Liver (tissue), 9 donors: ENCODE results near the gene PCDH9. TPM values are rescaled to one million over a fixed set of nuclear protein-coding genes. Genes with fewer than 3 reads are reported as not detected.

Experiments
- DNase-seq: peaks from one replicate; pipeline ENCODE4 v3.0.0-alpha.2; 2017; ENCODE audit warnings: low spot score
- H3K27ac ChIP-seq, 2 donors: one replicate each; pipeline ENCODE4 v1.7.0; 2013; ENCODE audit warnings: inconsistent platforms in 2 of 2, low read length in 2 of 2, control low read depth in 1 of 2, low read depth in 1 of 2, mild to moderate bottlenecking in 1 of 2
- H3K27me3 ChIP-seq, 4 donors: one replicate each; pipeline versions ENCODE4 v1.6.1 to v1.7.0; 2013; ENCODE audit warnings: low read length in 3 of 4, inconsistent platforms in 1 of 4, mild to moderate bottlenecking in 1 of 4, moderate library complexity in 1 of 4; ENCODE audit not compliant: control insufficient read depth in 4 of 4, insufficient read depth in 4 of 4
- H3K36me3 ChIP-seq, 4 donors: one replicate each; pipeline versions ENCODE4 v1.6.1 to v1.7.0; 2013; ENCODE audit warnings: low read length in 3 of 4, mild to moderate bottlenecking in 3 of 4, low read depth in 1 of 4, moderate library complexity in 1 of 4; ENCODE audit not compliant: control insufficient read depth in 4 of 4, insufficient read depth in 3 of 4
- H3K4me1 ChIP-seq, 4 donors: one replicate each; pipeline versions ENCODE4 v1.6.1 to v1.7.0; 2013; ENCODE audit warnings: low read length in 3 of 4, mild to moderate bottlenecking in 3 of 4, moderate library complexity in 1 of 4; ENCODE audit not compliant: control insufficient read depth in 4 of 4, insufficient read depth in 4 of 4
- H3K4me3 ChIP-seq, 3 donors: one replicate each; pipeline versions ENCODE4 v1.6.1 to v1.7.0; 2013; ENCODE audit warnings: low read length in 3 of 3, control low read depth in 1 of 3, low read depth in 1 of 3, mild to moderate bottlenecking in 1 of 3
- H3K9ac ChIP-seq, 2 donors: one replicate each; pipeline ENCODE4 v1.7.0; 2013; ENCODE audit warnings: low read length in 2 of 2, mild to moderate bottlenecking in 2 of 2, moderate library complexity in 2 of 2, control low read depth in 1 of 2, low read depth in 1 of 2
- H3K9me3 ChIP-seq, 4 donors: one replicate each; pipeline versions ENCODE4 v1.6.1 to v1.7.0; 2013; ENCODE audit warnings: low read length in 3 of 4; ENCODE audit not compliant: control insufficient read depth in 4 of 4
- ATF3 ChIP-seq: IDR thresholded peaks from 2 replicates; pipeline ENCODE4 v1.6.1; 2016; ENCODE audit warnings: antibody characterized with exemption
- FOXA1 ChIP-seq: IDR thresholded peaks from 2 replicates; pipeline ENCODE4 v1.6.1; 2016; ENCODE audit warnings: antibody characterized with exemption
- GABPA ChIP-seq, 2 donors: IDR thresholded peaks in 1 of 2; conservative IDR thresholded peaks in 1 of 2; 2 replicates each; pipeline ENCODE4 v1.6.1; 2016; ENCODE audit warnings: antibody characterized with exemption in 2 of 2, mild to moderate bottlenecking in 1 of 2, moderate library complexity in 1 of 2
- HNF4A ChIP-seq, 2 donors: conservative IDR thresholded peaks; 2 replicates each; pipeline ENCODE4 v1.6.1; 2016; ENCODE audit warnings: antibody characterized with exemption in 2 of 2, mild to moderate bottlenecking in 2 of 2
- HNF4G ChIP-seq: IDR thresholded peaks from 2 replicates; pipeline ENCODE4 v1.6.1; 2016; ENCODE audit warnings: antibody characterized with exemption
- JUND ChIP-seq, 2 donors: IDR thresholded peaks; 2 replicates each; pipeline ENCODE4 v1.6.1; 2016; ENCODE audit warnings: antibody characterized with exemption in 2 of 2
- MAX ChIP-seq: IDR thresholded peaks from 2 replicates; pipeline ENCODE4 v1.6.1; 2016; ENCODE audit warnings: antibody characterized with exemption
- NR2F2 ChIP-seq: IDR thresholded peaks from 2 replicates; pipeline ENCODE4 v1.6.1; 2016; ENCODE audit warnings: antibody characterized with exemption
- RAD21 ChIP-seq, 2 donors: IDR thresholded peaks; 2 replicates each; pipeline ENCODE4 v1.6.1; 2016; ENCODE audit warnings: antibody characterized with exemption in 2 of 2, mild to moderate bottlenecking in 2 of 2
- RXRA ChIP-seq, 2 donors: IDR thresholded peaks; 2 replicates each; pipeline ENCODE4 v1.6.1; 2017 to 2018; ENCODE audit warnings: antibody characterized with exemption in 2 of 2, mild to moderate bottlenecking in 1 of 2
- SP1 ChIP-seq: IDR thresholded peaks from 2 replicates; pipeline ENCODE4 v1.6.1; 2018; ENCODE audit warnings: antibody characterized with exemption, mild to moderate bottlenecking
- TAF1 ChIP-seq: conservative IDR thresholded peaks from 2 replicates; pipeline ENCODE4 v1.6.1; 2016; ENCODE audit warnings: antibody characterized with exemption, mild to moderate bottlenecking
- YY1 ChIP-seq: IDR thresholded peaks from 2 replicates; pipeline ENCODE4 v1.6.1; 2016; ENCODE audit warnings: antibody characterized with exemption, mild to moderate bottlenecking
- ZBTB33 ChIP-seq: IDR thresholded peaks from 2 replicates; pipeline ENCODE4 v1.6.1; 2016; ENCODE audit warnings: antibody characterized with exemption
- WGBS: extraction: QIAGEN DNeasy Blood & Tissue Kit; methylation state at CpG from one replicate; pipeline ENCODE4 v1.1.7; 2013; 5-methylcytosine and 5-hydroxymethylcytosine counted together
- polyA plus RNA-seq, 2 donors: library from polyadenylated mRNA; stranded (reverse) in 1 of 2; unstranded in 1 of 2; fragments of 200-250 nt in 1 of 2; fragments of >200 nt in 1 of 2; fragmentation: Nextera tagmentation in 1 of 2; extraction: Ambion mirVana in 1 of 2; gene quantifications; one replicate each; pipeline versions ENCODE4 v1.2.1 to v1.2.3, GENCODE V29; 2013 to 2015
- total RNA-seq, 2 donors: library from RNA; depleted of rRNA; stranded (reverse); fragments of >200 nt; gene quantifications; one replicate each; pipeline ENCODE4 v1.2.3, GENCODE V29; 2014
- TF ChIP-seq, protein P1 (sequence below): fragments of 150-350 bp; IDR thresholded peaks from 2 replicates; pipeline ENCODE4 v1.5.1; 2017; ENCODE audit warnings: improper control_type of control experiment, low read depth, low read length; ENCODE audit not compliant: missing input control
- TF ChIP-seq, protein P2 (sequence below): IDR thresholded peaks from 2 replicates; pipeline ENCODE4 v1.6.1; 2016; ENCODE audit warnings: antibody characterized with exemption, mild to moderate bottlenecking
- donor health status: healthy.
- donor health status: healthy.
- donor health status: healthy.
- donor health status: healthy.
- donor health status: healthy.

Gene PCDH9
- total and polyA plus RNA-seq, 4 donors = 0.90 to 4.0 (median 2.2) TPM

DNA sequence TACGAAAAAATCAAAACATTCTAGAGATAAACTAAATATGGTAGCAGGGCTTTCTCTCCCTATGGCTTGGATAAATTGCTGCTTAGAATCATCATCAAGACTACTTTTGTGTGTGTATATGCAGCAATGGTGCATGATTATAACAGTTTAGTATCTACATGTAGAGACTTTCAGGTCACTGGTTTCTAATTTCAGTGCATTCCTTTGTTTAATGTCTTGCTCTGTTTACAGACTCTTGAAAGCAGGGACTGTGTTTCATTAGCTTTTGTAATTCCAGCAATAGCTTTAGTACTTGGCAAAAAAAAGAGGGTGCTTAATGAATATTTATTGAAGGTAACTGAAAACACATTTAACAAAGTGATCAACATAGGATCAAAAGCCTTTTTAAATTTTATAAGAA, 420.7 kb downstream of the PCDH9 start:
- Histone ChIP-seq H3K4me3 (no peak overlapping the region), H3K27ac (no peak overlapping the region), H3K9me3 (no peaks in the 10 kb centered on the region), H3K27me3 (peaks cover 0 to 3% (median 0%) of the 10 kb centered on the region in 4 donors), H3K9ac (no peak overlapping the region), H3K4me1 (no peaks in the 10 kb centered on the region), H3K36me3 (no peaks in the 10 kb centered on the region)
- no peak for DNase-seq
- 87% methylated on average over 1 of the region's 1 CpG for WGBS
- TF ChIP-seq, protein P1, sequence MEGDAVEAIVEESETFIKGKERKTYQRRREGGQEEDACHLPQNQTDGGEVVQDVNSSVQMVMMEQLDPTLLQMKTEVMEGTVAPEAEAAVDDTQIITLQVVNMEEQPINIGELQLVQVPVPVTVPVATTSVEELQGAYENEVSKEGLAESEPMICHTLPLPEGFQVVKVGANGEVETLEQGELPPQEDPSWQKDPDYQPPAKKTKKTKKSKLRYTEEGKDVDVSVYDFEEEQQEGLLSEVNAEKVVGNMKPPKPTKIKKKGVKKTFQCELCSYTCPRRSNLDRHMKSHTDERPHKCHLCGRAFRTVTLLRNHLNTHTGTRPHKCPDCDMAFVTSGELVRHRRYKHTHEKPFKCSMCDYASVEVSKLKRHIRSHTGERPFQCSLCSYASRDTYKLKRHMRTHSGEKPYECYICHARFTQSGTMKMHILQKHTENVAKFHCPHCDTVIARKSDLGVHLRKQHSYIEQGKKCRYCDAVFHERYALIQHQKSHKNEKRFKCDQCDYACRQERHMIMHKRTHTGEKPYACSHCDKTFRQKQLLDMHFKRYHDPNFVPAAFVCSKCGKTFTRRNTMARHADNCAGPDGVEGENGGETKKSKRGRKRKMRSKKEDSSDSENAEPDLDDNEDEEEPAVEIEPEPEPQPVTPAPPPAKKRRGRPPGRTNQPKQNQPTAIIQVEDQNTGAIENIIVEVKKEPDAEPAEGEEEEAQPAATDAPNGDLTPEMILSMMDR = no peak
- TF ChIP-seq FOXA1 = no peak
- TF ChIP-seq JUND (IDR thresholded peaks at IDR 0.05) = no peak
- TF ChIP-seq SP1 = no peak
- TF ChIP-seq HNF4G = no peak
- TF ChIP-seq NR2F2 = no peak
- TF ChIP-seq RAD21 (IDR thresholded peaks at IDR 0.05) = no peak
- TF ChIP-seq ZBTB33 = no peak
- TF ChIP-seq YY1 = no peak
- TF ChIP-seq HNF4A (conservative IDR thresholded peaks at IDR 0.05) = no peak
- TF ChIP-seq TAF1 = no peak
- no peak for TF ChIP-seq ATF3
- TF ChIP-seq RXRA (IDR thresholded peaks at IDR 0.05) = no peak

DNA sequence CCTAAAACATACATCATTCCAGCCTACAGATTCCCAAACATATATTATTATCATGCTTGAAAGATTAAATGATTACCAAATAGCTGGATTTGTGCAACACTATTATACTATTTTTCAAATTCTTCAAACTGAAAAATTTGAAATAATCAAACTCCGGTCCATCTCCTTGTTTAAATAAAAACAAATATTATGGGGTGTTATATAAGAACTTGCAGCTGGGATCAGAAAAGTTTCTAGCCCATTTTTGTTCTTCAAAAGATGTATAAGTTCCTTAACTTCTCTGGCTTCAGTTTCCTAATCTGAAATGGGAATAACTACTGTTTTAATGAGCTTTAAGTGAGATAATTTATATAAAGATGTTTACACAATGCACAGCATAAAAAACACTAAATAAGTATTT, 422.9 kb downstream of the PCDH9 start:
- 91% methylated on average over 1 of the region's 1 CpG for WGBS
- no peaks in the 10 kb centered on the region for H3K9me3 ChIP-seq
- no peak overlapping the region for H3K27ac ChIP-seq
- H3K4me3 ChIP-seq = no peak overlapping the region
- H3K36me3 ChIP-seq = no peaks in the 10 kb centered on the region
- no peak for DNase-seq
- TF ChIP-seq JUND (IDR thresholded peaks at IDR 0.05) = no peak
- TF ChIP-seq RXRA (IDR thresholded peaks at IDR 0.05) = no peak
- TF ChIP-seq HNF4A (conservative IDR thresholded peaks at IDR 0.05) = no peak
- TF ChIP-seq GABPA (IDR thresholded peaks at IDR 0.05 in 1 of 2, conservative IDR thresholded peaks at IDR 0.05 in 1 of 2) = no peak
- no peak overlapping the region for H3K9ac ChIP-seq
- H3K27me3 ChIP-seq = peaks cover 0 to 3% (median under 1%) of the 10 kb centered on the region in 4 donors
- no peaks in the 10 kb centered on the region for H3K4me1 ChIP-seq

- WGBS = 24% methylated on average over 1 of the region's 1 CpG
Observed at GRCh38 chr13:66805657-66806056, 424.5 kb downstream of the PCDH9 start.

More at GRCh38 chr13:66805657-66806056, 424.5 kb downstream of the PCDH9 start:
- Histone ChIP-seq H3K27ac (no peak overlapping the region), H3K4me1 (no peaks in the 10 kb centered on the region), H3K36me3 (no peaks in the 10 kb centered on the region), H3K9ac (no peak overlapping the region), H3K4me3 (no peak overlapping the region), H3K27me3 (peaks cover 0 to 3% (median under 1%) of the 10 kb centered on the region in 4 donors), H3K9me3 (no peaks in the 10 kb centered on the region)
- no peak for TF ChIP-seq TAF1
- TF ChIP-seq GABPA (IDR thresholded peaks at IDR 0.05 in 1 of 2, conservative IDR thresholded peaks at IDR 0.05 in 1 of 2) = no peak
- no peak for TF ChIP-seq YY1
- TF ChIP-seq JUND (IDR thresholded peaks at IDR 0.05) = no peak
- no peak for TF ChIP-seq MAX
- TF ChIP-seq FOXA1 = no peak
- TF ChIP-seq SP1 = no peak
- TF ChIP-seq HNF4A (conservative IDR thresholded peaks at IDR 0.05) = no peak
- TF ChIP-seq, protein P2, sequence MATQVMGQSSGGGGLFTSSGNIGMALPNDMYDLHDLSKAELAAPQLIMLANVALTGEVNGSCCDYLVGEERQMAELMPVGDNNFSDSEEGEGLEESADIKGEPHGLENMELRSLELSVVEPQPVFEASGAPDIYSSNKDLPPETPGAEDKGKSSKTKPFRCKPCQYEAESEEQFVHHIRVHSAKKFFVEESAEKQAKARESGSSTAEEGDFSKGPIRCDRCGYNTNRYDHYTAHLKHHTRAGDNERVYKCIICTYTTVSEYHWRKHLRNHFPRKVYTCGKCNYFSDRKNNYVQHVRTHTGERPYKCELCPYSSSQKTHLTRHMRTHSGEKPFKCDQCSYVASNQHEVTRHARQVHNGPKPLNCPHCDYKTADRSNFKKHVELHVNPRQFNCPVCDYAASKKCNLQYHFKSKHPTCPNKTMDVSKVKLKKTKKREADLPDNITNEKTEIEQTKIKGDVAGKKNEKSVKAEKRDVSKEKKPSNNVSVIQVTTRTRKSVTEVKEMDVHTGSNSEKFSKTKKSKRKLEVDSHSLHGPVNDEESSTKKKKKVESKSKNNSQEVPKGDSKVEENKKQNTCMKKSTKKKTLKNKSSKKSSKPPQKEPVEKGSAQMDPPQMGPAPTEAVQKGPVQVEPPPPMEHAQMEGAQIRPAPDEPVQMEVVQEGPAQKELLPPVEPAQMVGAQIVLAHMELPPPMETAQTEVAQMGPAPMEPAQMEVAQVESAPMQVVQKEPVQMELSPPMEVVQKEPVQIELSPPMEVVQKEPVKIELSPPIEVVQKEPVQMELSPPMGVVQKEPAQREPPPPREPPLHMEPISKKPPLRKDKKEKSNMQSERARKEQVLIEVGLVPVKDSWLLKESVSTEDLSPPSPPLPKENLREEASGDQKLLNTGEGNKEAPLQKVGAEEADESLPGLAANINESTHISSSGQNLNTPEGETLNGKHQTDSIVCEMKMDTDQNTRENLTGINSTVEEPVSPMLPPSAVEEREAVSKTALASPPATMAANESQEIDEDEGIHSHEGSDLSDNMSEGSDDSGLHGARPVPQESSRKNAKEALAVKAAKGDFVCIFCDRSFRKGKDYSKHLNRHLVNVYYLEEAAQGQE = no peak
- TF ChIP-seq RAD21 (IDR thresholded peaks at IDR 0.05) = no peak
- DNase-seq = no peak
